K562 treated with DMSO at 1 percent for 48 hours (cell line): ENCODE results near the gene ESPN. TPM values are rescaled to one million over a fixed set of nuclear protein-coding genes. Genes with fewer than 3 reads are reported as not detected.

Experiments used
- total RNA-seq: library from RNA; unstranded; fragments of 300-600 nt; gene quantifications from 2 replicates; pipeline ENCODE4 v1.2.3, GENCODE V29; 2022; ENCODE audit warnings: low replicate concordance; ENCODE audit errors: extremely low read depth

ESPN gene, protein sequence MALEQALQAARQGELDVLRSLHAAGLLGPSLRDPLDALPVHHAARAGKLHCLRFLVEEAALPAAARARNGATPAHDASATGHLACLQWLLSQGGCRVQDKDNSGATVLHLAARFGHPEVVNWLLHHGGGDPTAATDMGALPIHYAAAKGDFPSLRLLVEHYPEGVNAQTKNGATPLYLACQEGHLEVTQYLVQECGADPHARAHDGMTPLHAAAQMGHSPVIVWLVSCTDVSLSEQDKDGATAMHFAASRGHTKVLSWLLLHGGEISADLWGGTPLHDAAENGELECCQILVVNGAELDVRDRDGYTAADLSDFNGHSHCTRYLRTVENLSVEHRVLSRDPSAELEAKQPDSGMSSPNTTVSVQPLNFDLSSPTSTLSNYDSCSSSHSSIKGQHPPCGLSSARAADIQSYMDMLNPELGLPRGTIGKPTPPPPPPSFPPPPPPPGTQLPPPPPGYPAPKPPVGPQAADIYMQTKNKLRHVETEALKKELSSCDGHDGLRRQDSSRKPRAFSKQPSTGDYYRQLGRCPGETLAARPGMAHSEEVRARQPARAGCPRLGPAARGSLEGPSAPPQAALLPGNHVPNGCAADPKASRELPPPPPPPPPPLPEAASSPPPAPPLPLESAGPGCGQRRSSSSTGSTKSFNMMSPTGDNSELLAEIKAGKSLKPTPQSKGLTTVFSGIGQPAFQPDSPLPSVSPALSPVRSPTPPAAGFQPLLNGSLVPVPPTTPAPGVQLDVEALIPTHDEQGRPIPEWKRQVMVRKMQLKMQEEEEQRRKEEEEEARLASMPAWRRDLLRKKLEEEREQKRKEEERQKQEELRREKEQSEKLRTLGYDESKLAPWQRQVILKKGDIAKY
- total RNA-seq, result not detected in 2 replicates

GRCh38 chr1:6424619-6425593 lies at the start of gene ESPN:
ESPN (plus strand) TSS chr1:6424776; CDS start chr1:6424956, 180 bp downstream.

GRCh38 chr1:6393400-6394187 lies 31.0 kb upstream of the ESPN start, which contains the start of gene ACOT7:
ACOT7 (minus strand) TSS chr1:6393767; CDS start chr1:6393399, 368 bp downstream.

GRCh38 chr1:6419804-6420453 lies 4.6 kb upstream of the ESPN start, which contains the start of gene HES2:
HES2 (minus strand) TSS chr1:6419919; CDS start chr1:6419820, 99 bp downstream.

GRCh38 chr1:6466023-6466422 lies 41.4 kb downstream of the ESPN start, which contains the start of gene TNFRSF25:
TNFRSF25 (minus strand) TSS chr1:6466173; CDS start chr1:6466107, 66 bp downstream.

GRCh38 chr1:6491480-6491962 lies 66.9 kb downstream of the ESPN start, which contains the start of gene PLEKHG5:
PLEKHG5 (minus strand) TSS chr1:6491667; CDS start chr1:6477571, 14,096 bp downstream.

Other genes starting within 250 kb of the ESPN start
- not detected in 2 replicates for gene CHD5, start 244.5 kb upstream of the ESPN start, total RNA-seq
- gene RPL22, start 225.2 kb upstream of the ESPN start, total RNA-seq, result not detected in 2 replicates
- gene RNF207, start 218.7 kb upstream of the ESPN start, total RNA-seq, result not detected in 2 replicates
- gene ICMT, start 188.8 kb upstream of the ESPN start, total RNA-seq, result not detected in 2 replicates
- not detected in 2 replicates for gene HES3, start 180.6 kb upstream of the ESPN start, total RNA-seq
- gene GPR153, start 163.7 kb upstream of the ESPN start, total RNA-seq, result not detected in 2 replicates
- not detected in 2 replicates for gene ACOT7, start 31.0 kb upstream of the ESPN start, total RNA-seq
- gene HES2, start 4.9 kb upstream of the ESPN start, total RNA-seq, result not detected in 2 replicates
- gene TNFRSF25, start 41.4 kb downstream of the ESPN start, total RNA-seq, result not detected in 2 replicates
- gene PLEKHG5, start 66.9 kb downstream of the ESPN start, total RNA-seq, result not detected in 2 replicates
- gene NOL9, start 129.7 kb downstream of the ESPN start, total RNA-seq, result not detected in 2 replicates
- not detected in 2 replicates for gene TAS1R1, start 130.5 kb downstream of the ESPN start, total RNA-seq
- not detected in 2 replicates for gene ZBTB48, start 155.2 kb downstream of the ESPN start, total RNA-seq
- gene KLHL21, start 178.1 kb downstream of the ESPN start, total RNA-seq, result 133 TPM in 1 of 2 replicates, not detected in the other
- not detected in 2 replicates for gene PHF13, start 189.0 kb downstream of the ESPN start, total RNA-seq
- not detected in 2 replicates for gene THAP3, start 200.1 kb downstream of the ESPN start, total RNA-seq